Thymus (tissue), 14 donors: ENCODE results near the gene FBXW8. TPM values are rescaled to one million over a fixed set of nuclear protein-coding genes. Genes with fewer than 3 reads are reported as not detected.

Experiments
- DNase-seq, 9 donors: peaks; one replicate each; pipeline ENCODE4 v3.0.0-alpha.2; 2013; ENCODE audit warnings: low spot score in 9 of 9, low read depth in 6 of 9, missing footprints in 1 of 9
- H3K27ac ChIP-seq, 2 donors: one replicate each; pipeline ENCODE4 v1.5.1; 2013; ENCODE audit warnings: control low read depth in 1 of 2, low read depth in 1 of 2, low read length in 1 of 2, mild to moderate bottlenecking in 1 of 2, moderate library complexity in 1 of 2
- H3K27me3 ChIP-seq, 2 donors: one replicate each; pipeline ENCODE4 v1.5.1; 2013; ENCODE audit warnings: low read length in 1 of 2; ENCODE audit not compliant: control insufficient read depth in 2 of 2, insufficient read depth in 1 of 2
- H3K36me3 ChIP-seq, 2 donors: one replicate each; pipeline ENCODE4 v1.5.1; 2013; ENCODE audit warnings: low read length in 1 of 2, mild to moderate bottlenecking in 1 of 2, moderate library complexity in 1 of 2; ENCODE audit not compliant: control insufficient read depth in 2 of 2, insufficient read depth in 2 of 2
- H3K4me1 ChIP-seq, 2 donors: one replicate each; pipeline ENCODE4 v1.5.1; 2013; ENCODE audit warnings: low read length in 2 of 2; ENCODE audit not compliant: control insufficient read depth in 2 of 2, insufficient read depth in 2 of 2
- H3K4me3 ChIP-seq, 2 donors: one replicate each; pipeline ENCODE4 v1.5.1; 2013; ENCODE audit warnings: low read length in 2 of 2, control low read depth in 1 of 2, mild to moderate bottlenecking in 1 of 2
- H3K9me3 ChIP-seq, 2 donors: one replicate each; pipeline ENCODE4 v1.5.1; 2013; ENCODE audit warnings: low read length in 1 of 2, mild to moderate bottlenecking in 1 of 2; ENCODE audit not compliant: control insufficient read depth in 2 of 2, insufficient read depth in 1 of 2
- WGBS: extraction: QIAGEN DNeasy Blood & Tissue Kit; methylation state at CpG from one replicate; pipeline ENCODE4 v1.1.7; 2013; 5-methylcytosine and 5-hydroxymethylcytosine counted together
- long read RNA-seq, 10 donors: transcript quantifications; one replicate each; lab custom pipeline, GENCODE V29; 2026
- polyA plus RNA-seq: library from polyadenylated mRNA; stranded (reverse); fragments of 200-250 nt; gene quantifications from one replicate; pipeline ENCODE4 v1.2.3, GENCODE V29; 2013
- total RNA-seq: library from RNA; stranded (reverse); fragments of 120-200 nt; gene quantifications from one replicate; pipeline ENCODE4 v1.2.4, GENCODE V29; 2013
- donor health status: healthy.

FBXW8 gene
- total RNA-seq, result 6.0 TPM
- 4.5 TPM for polyA plus RNA-seq
- long read RNA-seq, donor 1, result 0 reads
- long read RNA-seq, donor 2, result 0 reads
- long read RNA-seq, donor 3, full-length matches to known transcripts, result 4 of 4 reads
- long read RNA-seq, donor 3, partial matches to known transcripts, result 0 of 4 reads
- long read RNA-seq, donor 3, other reads (novel, unspliced or antisense), result 0 of 4 reads
- long read RNA-seq, donor 4, full-length matches to known transcripts, result 5 of 5 reads
- long read RNA-seq, donor 4, partial matches to known transcripts, result 0 of 5 reads
- long read RNA-seq, donor 4, other reads (novel, unspliced or antisense), result 0 of 5 reads
- long read RNA-seq, donor 5, full-length matches to known transcripts, result 2 of 2 reads
- long read RNA-seq, donor 5, partial matches to known transcripts, result 0 of 2 reads
- long read RNA-seq, donor 5, other reads (novel, unspliced or antisense), result 0 of 2 reads
- long read RNA-seq, donor 6, full-length matches to known transcripts, result 1 of 1 reads
- long read RNA-seq, donor 6, partial matches to known transcripts, result 0 of 1 reads
- long read RNA-seq, donor 6, other reads (novel, unspliced or antisense), result 0 of 1 reads
- long read RNA-seq, donor 7, full-length matches to known transcripts, result 3 of 3 reads
- long read RNA-seq, donor 7, partial matches to known transcripts, result 0 of 3 reads
- long read RNA-seq, donor 7, other reads (novel, unspliced or antisense), result 0 of 3 reads
- long read RNA-seq, donor 8, full-length matches to known transcripts, result 2 of 2 reads
- long read RNA-seq, donor 8, partial matches to known transcripts, result 0 of 2 reads
- long read RNA-seq, donor 8, other reads (novel, unspliced or antisense), result 0 of 2 reads
- long read RNA-seq, donor 9, full-length matches to known transcripts, result 3 of 3 reads
- long read RNA-seq, donor 9, partial matches to known transcripts, result 0 of 3 reads
- long read RNA-seq, donor 9, other reads (novel, unspliced or antisense), result 0 of 3 reads
- long read RNA-seq, donor 10, partial matches to known transcripts, result 0 of 1 reads
- long read RNA-seq, donor 10, other reads (novel, unspliced or antisense), result 0 of 1 reads

- Histone ChIP-seq H3K4me1 (peaks cover 0 to 3% of the 10 kb centered on the region in 2 donors), H3K27ac (peak within 1 kb of the TSS in 1 of 2 donors; percentile 52), H3K27me3 (peaks cover 0 to 9% of the 10 kb centered on the region in 2 donors), H3K4me3 (peak within 1 kb of the TSS; percentile 41 to 92), H3K9me3 (no peaks in the 10 kb centered on the region), H3K36me3 (peaks cover 0 to 4% of the 10 kb centered on the region in 2 donors)
- peak in 7 of 9 donors; percentile 21 to 66 (median 42) for DNase-seq
- WGBS, result under 1% methylated on average over 82 of the region's 82 CpGs
Observed at GRCh38 chr12:116910645-116911451, at the start of gene FBXW8. FBXW8 (plus strand) TSS chr12:116910950; CDS start chr12:116911038, 88 bp downstream.

- no peaks in the 10 kb centered on the region for H3K9me3 ChIP-seq
- peaks cover 9 to 47% of the 10 kb centered on the region in 2 donors for H3K4me1 ChIP-seq
- WGBS, result 27% methylated on average over 12 of the region's 12 CpGs
- no peak overlapping the region for H3K4me3 ChIP-seq
- peak overlapping the region in 1 of 2 donors; percentile 55 for H3K27ac ChIP-seq
- H3K27me3 ChIP-seq, result no peaks in the 10 kb centered on the region
- H3K36me3 ChIP-seq, result peaks cover 0 to 20% of the 10 kb centered on the region in 2 donors
- DNase-seq, result peak in 5 of 9 donors; percentile 43 to 82 (median 61)
Observed at GRCh38 chr12:116861320-116861719, 49.4 kb upstream of the FBXW8 start.

- H3K9me3 ChIP-seq, result no peaks in the 10 kb centered on the region
- no peak overlapping the region for H3K4me3 ChIP-seq
- peaks cover 9 to 47% of the 10 kb centered on the region in 2 donors for H3K4me1 ChIP-seq
- no peaks in the 10 kb centered on the region for H3K27me3 ChIP-seq
- no peak for DNase-seq
- WGBS, result 98% methylated on average over 4 of the region's 4 CpGs
- H3K27ac ChIP-seq, result peak overlapping the region in 1 of 2 donors; percentile 55
- peaks cover 0 to 24% of the 10 kb centered on the region in 2 donors for H3K36me3 ChIP-seq
Observed at GRCh38 chr12:116862167-116862566, 48.6 kb upstream of the FBXW8 start.

GRCh38 chr12:116863275-116863767 lies 47.4 kb upstream of the FBXW8 start:
- no peaks in the 10 kb centered on the region for H3K9me3 ChIP-seq
- peak in 1 of 9 donors; percentile 13 for DNase-seq
- WGBS, result 63% methylated on average over 6 of the region's 6 CpGs
- H3K4me1 ChIP-seq, result peaks cover 9 to 44% of the 10 kb centered on the region in 2 donors
- no peak overlapping the region for H3K4me3 ChIP-seq
- H3K36me3 ChIP-seq, result peaks cover 0 to 24% of the 10 kb centered on the region in 2 donors
- peak overlapping the region in 1 of 2 donors; percentile 23 for H3K27ac ChIP-seq
- no peaks in the 10 kb centered on the region for H3K27me3 ChIP-seq

GRCh38 chr12:116864371-116865160 lies 46.2 kb upstream of the FBXW8 start:
- 86% methylated on average over 13 of the region's 13 CpGs for WGBS
- Histone ChIP-seq H3K36me3 (peaks cover 0 to 22% of the 10 kb centered on the region in 2 donors), H3K27ac (no peak overlapping the region), H3K9me3 (no peaks in the 10 kb centered on the region), H3K27me3 (no peaks in the 10 kb centered on the region), H3K4me3 (no peak overlapping the region), H3K4me1 (peaks cover 9 to 31% of the 10 kb centered on the region in 2 donors)
- no peak for DNase-seq

- Histone ChIP-seq H3K36me3 (peaks cover 0 to 8% of the 10 kb centered on the region in 2 donors), H3K9me3 (no peaks in the 10 kb centered on the region), H3K4me1 (peaks cover 0 to 7% of the 10 kb centered on the region in 2 donors), H3K27ac (no peak overlapping the region), H3K27me3 (no peaks in the 10 kb centered on the region), H3K4me3 (no peak overlapping the region)
- DNase-seq, result no peak
- WGBS, result 96% methylated on average over 2 of the region's 2 CpGs
Observed at GRCh38 chr12:116867523-116867922, 43.2 kb upstream of the FBXW8 start.

GRCh38 chr12:116870306-116870705 lies 40.4 kb upstream of the FBXW8 start:
- Histone ChIP-seq H3K27me3 (peaks cover 0 to 4% of the 10 kb centered on the region in 2 donors), H3K36me3 (peaks cover 0 to 11% of the 10 kb centered on the region in 2 donors), H3K27ac (no peak overlapping the region), H3K4me3 (no peak overlapping the region), H3K4me1 (peaks cover 0 to 12% of the 10 kb centered on the region in 2 donors), H3K9me3 (peaks cover 0 to 6% of the 10 kb centered on the region in 2 donors)
- no peak for DNase-seq
- 73% methylated on average over 4 of the region's 4 CpGs for WGBS
